Tibial nerve (tissue), 3 donors: ENCODE measurements around the gene PSG2.
"Not testable (repeated sequence)": the region's sequence is repeated elsewhere in the genome, so short reads cannot be mapped to it uniquely, and the experiment has no call there.

Experiments used
- CTCF ChIP-seq, 5 experiments: fragments of 200-600 bp in 3 of 5; fragments of 450-650 bp in 2 of 5; sonication (generic) in 3 of 5; IDR thresholded peaks; one replicate each; pipeline ENCODE4 v1.5.1; 2016 to 2019; ENCODE audit warnings: antibody characterized with exemption in 5 of 5, mild to moderate bottlenecking in 3 of 5, moderate library complexity in 2 of 5
- POLR2A ChIP-seq, 2 donors: fragments of 450-650 bp; IDR thresholded peaks; one replicate each; pipeline ENCODE4 v1.6.1; 2017; ENCODE audit warnings: antibody characterized with exemption in 2 of 2, mild to moderate bottlenecking in 2 of 2, moderate library complexity in 2 of 2

- peak in 2 of 5 experiments; percentile 15 to 21 for TF ChIP-seq CTCF (IDR thresholded peaks at IDR 0.05)
- not testable (repeated sequence) for TF ChIP-seq POLR2A (IDR thresholded peaks at IDR 0.05)
Measured at GRCh38 chr19:43084196-43084832, 1.8 kb upstream of the PSG2 start.
